Muscle of leg (tissue), 11 donors: Measurements from ENCODE around the gene WDR53. TPM values are rescaled to one million over a fixed set of nuclear protein-coding genes. Genes with fewer than 3 reads are reported as not detected.
"Not testable (repeated sequence)": the region's sequence is repeated elsewhere in the genome, so short reads cannot be mapped to it uniquely, and the experiment has no call there.

ENCODE experiments used
- DNase-seq: peaks from one replicate; pipeline ENCODE4 v3.0.0; 2013
- H3K27ac ChIP-seq: one replicate; pipeline ENCODE4 v1.5.1; 2013; ENCODE audit warnings: mild to moderate bottlenecking, low read length, control low read depth
- H3K27me3 ChIP-seq: one replicate; pipeline ENCODE4 v1.6.1; 2013; ENCODE audit warnings: low read length; ENCODE audit not compliant: control insufficient read depth, insufficient read depth
- H3K36me3 ChIP-seq: one replicate; pipeline ENCODE4 v1.6.1; 2013; ENCODE audit warnings: low read length; ENCODE audit not compliant: control insufficient read depth, insufficient read depth
- H3K4me1 ChIP-seq: one replicate; pipeline ENCODE4 v1.6.1; 2013; ENCODE audit warnings: low read length; ENCODE audit not compliant: control insufficient read depth, insufficient read depth
- H3K4me3 ChIP-seq: one replicate; pipeline ENCODE4 v1.5.1; 2013; ENCODE audit warnings: low read length, control low read depth
- H3K9me3 ChIP-seq: replicated peaks from 2 replicates; pipeline ENCODE4 v1.6.1; 2013; ENCODE audit warnings: low read depth, low read length; ENCODE audit not compliant: control insufficient read depth
- WGBS: methylation state at CpG from one replicate; pipeline ENCODE4 v1.1.5; 2013; ENCODE audit warnings: missing lambda C conversion rate; ENCODE audit not compliant: insufficient coverage; 5-methylcytosine and 5-hydroxymethylcytosine counted together
- polyA plus RNA-seq, 8 donors: library from polyadenylated mRNA; unstranded; fragments of 120-200 nt; gene quantifications; one replicate each; pipeline versions ENCODE4 v1.2.1 to v1.2.3, GENCODE V29; 2013; ENCODE audit warnings: inconsistent platforms in 1 of 8, low replicate concordance in 1 of 8; ENCODE audit not compliant: insufficient read length in 8 of 8, insufficient read depth in 1 of 8
- total RNA-seq: library from RNA; stranded (reverse); fragments of 120-200 nt; gene quantifications from one replicate; pipeline ENCODE4 v1.2.4, GENCODE V29; 2013

WDR53 gene
- total and polyA plus RNA-seq, 9 donors = 6.8 to 13.3 (median 10.1) TPM

- 92% methylated on average over 7 of the region's 12 CpGs for WGBS
- not testable (repeated sequence) for H3K36me3 ChIP-seq, DNase-seq, H3K4me3 ChIP-seq, H3K27me3 ChIP-seq, H3K4me1 ChIP-seq, H3K27ac ChIP-seq
- H3K9me3 ChIP-seq = peaks cover 46% of the 10 kb centered on the region
These were observed 47.1 kb downstream of the WDR53 start for GRCh38 chr3:196521291-196521690.

- Histone ChIP-seq H3K27ac (no peak overlapping the region), H3K27me3 (no peaks in the 10 kb centered on the region), H3K4me3 (no peak overlapping the region), H3K36me3 (no peaks in the 10 kb centered on the region), H3K9me3 (peaks cover 48% of the 10 kb centered on the region), H3K4me1 (no peaks in the 10 kb centered on the region)
- WGBS = 80% methylated on average over 3 of the region's 5 CpGs
- DNase-seq = peak; percentile 8
These were observed 48.7 kb downstream of the WDR53 start for GRCh38 chr3:196519718-196520082.

GRCh38 chr3:196518966-196519717, 49.2 kb downstream of the WDR53 start:
- DNase-seq = peak; percentile 9
- 70% methylated on average over 2 of the region's 12 CpGs for WGBS
- Histone ChIP-seq H3K27ac (no peak overlapping the region), H3K9me3 (peaks cover 48% of the 10 kb centered on the region), H3K27me3 (no peaks in the 10 kb centered on the region), H3K4me3 (no peak overlapping the region), H3K4me1 (no peaks in the 10 kb centered on the region), H3K36me3 (no peaks in the 10 kb centered on the region)

- Histone ChIP-seq H3K36me3 (no peaks in the 10 kb centered on the region), H3K27me3 (no peaks in the 10 kb centered on the region), H3K9me3 (peaks cover 48% of the 10 kb centered on the region), H3K4me3 (no peak overlapping the region), H3K4me1 (no peaks in the 10 kb centered on the region), H3K27ac (no peak overlapping the region)
- WGBS = no CpG with 5 or more reads among the region's 2 CpGs
- DNase-seq = no peak
These were observed 50.4 kb downstream of the WDR53 start for GRCh38 chr3:196517919-196518318.

GRCh38 chr3:196517162-196517800, 51.1 kb downstream of the WDR53 start:
- Histone ChIP-seq H3K9me3 (peaks cover 45% of the 10 kb centered on the region), H3K36me3 (no peaks in the 10 kb centered on the region), H3K27me3 (no peaks in the 10 kb centered on the region), H3K4me1 (no peaks in the 10 kb centered on the region), H3K4me3 (no peak overlapping the region), H3K27ac (no peak overlapping the region)
- no CpG with 5 or more reads among the region's 2 CpGs for WGBS
- no peak for DNase-seq

- 96% methylated on average over 7 of the region's 10 CpGs for WGBS
- H3K9me3 ChIP-seq = peaks cover 33% of the 10 kb centered on the region
- no peaks in the 10 kb centered on the region for H3K4me1 ChIP-seq
- H3K27ac ChIP-seq = peak within 1 kb of the TSS; percentile 42
- peaks cover 5% of the 10 kb centered on the region for H3K27me3 ChIP-seq
- H3K4me3 ChIP-seq = no peak within 1 kb of the TSS
- no peak for DNase-seq
- no peaks in the 10 kb centered on the region for H3K36me3 ChIP-seq
These were observed 53.3 kb downstream of the WDR53 start, which contains the start of gene SMCO1 for GRCh38 chr3:196514913-196515621. SMCO1 (minus strand) TSS chr3:196515346; CDS start chr3:196515209, 137 bp downstream.

GRCh38 chr3:196514350-196514716, 54.0 kb downstream of the WDR53 start:
- WGBS = no CpG with 5 or more reads among the region's 1 CpG
- no peak for DNase-seq
- Histone ChIP-seq H3K4me1 (no peaks in the 10 kb centered on the region), H3K4me3 (no peak overlapping the region), H3K9me3 (peaks cover 26% of the 10 kb centered on the region), H3K27me3 (peaks cover 5% of the 10 kb centered on the region), H3K27ac (no peak overlapping the region), H3K36me3 (no peaks in the 10 kb centered on the region)

- Histone ChIP-seq H3K27me3 (peaks cover 5% of the 10 kb centered on the region), H3K27ac (no peak overlapping the region), H3K4me3 (no peak overlapping the region), H3K36me3 (no peaks in the 10 kb centered on the region), H3K4me1 (no peaks in the 10 kb centered on the region), H3K9me3 (peaks cover 21% of the 10 kb centered on the region)
- WGBS = 92% methylated on average over 5 of the region's 8 CpGs
- no peak for DNase-seq
These were observed 54.5 kb downstream of the WDR53 start for GRCh38 chr3:196513697-196514349.

GRCh38 chr3:196511646-196512425, 56.5 kb downstream of the WDR53 start:
- WGBS = 92% methylated on average over 10 of the region's 15 CpGs
- H3K4me1 ChIP-seq, H3K4me3 ChIP-seq, H3K27ac ChIP-seq, DNase-seq, H3K9me3 ChIP-seq, H3K27me3 ChIP-seq, H3K36me3 ChIP-seq: not testable (repeated sequence)
